Measurements from ENCODE around the gene CAPZA2. TPM values are rescaled to one million over a fixed set of nuclear protein-coding genes. Genes with fewer than 3 reads are reported as not detected.

The CAPZA2 gene
- total RNA-seq, 1 donor from 2014 or later: 231 TPM

- TF ChIP-seq, protein P1, sequence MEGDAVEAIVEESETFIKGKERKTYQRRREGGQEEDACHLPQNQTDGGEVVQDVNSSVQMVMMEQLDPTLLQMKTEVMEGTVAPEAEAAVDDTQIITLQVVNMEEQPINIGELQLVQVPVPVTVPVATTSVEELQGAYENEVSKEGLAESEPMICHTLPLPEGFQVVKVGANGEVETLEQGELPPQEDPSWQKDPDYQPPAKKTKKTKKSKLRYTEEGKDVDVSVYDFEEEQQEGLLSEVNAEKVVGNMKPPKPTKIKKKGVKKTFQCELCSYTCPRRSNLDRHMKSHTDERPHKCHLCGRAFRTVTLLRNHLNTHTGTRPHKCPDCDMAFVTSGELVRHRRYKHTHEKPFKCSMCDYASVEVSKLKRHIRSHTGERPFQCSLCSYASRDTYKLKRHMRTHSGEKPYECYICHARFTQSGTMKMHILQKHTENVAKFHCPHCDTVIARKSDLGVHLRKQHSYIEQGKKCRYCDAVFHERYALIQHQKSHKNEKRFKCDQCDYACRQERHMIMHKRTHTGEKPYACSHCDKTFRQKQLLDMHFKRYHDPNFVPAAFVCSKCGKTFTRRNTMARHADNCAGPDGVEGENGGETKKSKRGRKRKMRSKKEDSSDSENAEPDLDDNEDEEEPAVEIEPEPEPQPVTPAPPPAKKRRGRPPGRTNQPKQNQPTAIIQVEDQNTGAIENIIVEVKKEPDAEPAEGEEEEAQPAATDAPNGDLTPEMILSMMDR (IDR thresholded peaks at IDR 0.05): no peak
- DNase-seq (ENCODE audit: low spot score): no peak
- Mint-ChIP-seq H3K27me3 (ENCODE audit: low read depth) (no peaks in the 10 kb centered on the region), H3K9me3 (ENCODE audit: low read depth) (no peaks in the 10 kb centered on the region), H3K27ac (ENCODE audit: unreplicated experiment) (peak overlapping the region; percentile 87), H3K36me3 (ENCODE audit: low read depth) (no peaks in the 10 kb centered on the region), H3K4me1 (ENCODE audit: low read depth) (peaks cover 35% of the 10 kb centered on the region), H3K4me3 (ENCODE audit: unreplicated experiment) (peak overlapping the region; percentile 77)
Observed at GRCh38 chr7:116952635-116953371, 90.4 kb downstream of the CAPZA2 start.

GRCh38 chr7:116953372-116953905 is 91.1 kb downstream of the CAPZA2 start, which contains the start of gene ST7:
ST7 (plus strand) TSS chr7:116953501; CDS start chr7:116953541, 40 bp downstream.
- H3K4me3 Mint-ChIP-seq (ENCODE audit: unreplicated experiment): peak within 1 kb of the TSS; percentile 84
- no peaks in the 10 kb centered on the region for H3K27me3 Mint-ChIP-seq (ENCODE audit: low read depth)
- DNase-seq (ENCODE audit: low spot score): no peak
- H3K36me3 Mint-ChIP-seq (ENCODE audit: low read depth): no peaks in the 10 kb centered on the region
- H3K4me1 Mint-ChIP-seq (ENCODE audit: low read depth): peaks cover 35% of the 10 kb centered on the region
- peak within 1 kb of the TSS; percentile 97 for H3K27ac Mint-ChIP-seq (ENCODE audit: unreplicated experiment)
- TF ChIP-seq, protein P1 (IDR thresholded peaks at IDR 0.05): no peak
- H3K9me3 Mint-ChIP-seq (ENCODE audit: low read depth): no peaks in the 10 kb centered on the region

- peaks cover 35% of the 10 kb centered on the region for H3K4me1 Mint-ChIP-seq (ENCODE audit: low read depth)
- no peaks in the 10 kb centered on the region for H3K27me3 Mint-ChIP-seq (ENCODE audit: low read depth)
Observed at GRCh38 chr7:116953906-116954838, 91.8 kb downstream of the CAPZA2 start.

DNA sequence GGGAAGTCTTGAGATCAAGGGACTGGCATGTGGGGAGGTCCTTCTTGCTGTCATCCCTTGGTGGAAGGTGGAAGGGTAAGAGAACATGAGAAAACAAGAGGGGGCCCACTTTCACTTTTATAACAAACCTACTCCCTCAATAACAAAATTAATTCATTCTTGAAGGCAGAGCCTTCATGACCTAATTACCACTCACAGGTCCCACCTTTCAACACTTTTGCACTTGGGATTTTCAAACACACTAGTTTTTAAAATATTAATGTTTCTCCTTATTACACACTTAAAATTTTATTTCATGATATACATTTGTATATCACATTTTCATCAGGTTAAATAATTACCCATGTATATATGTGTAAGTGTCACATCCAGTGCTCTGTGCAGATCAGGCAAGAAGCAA is 93.0 kb downstream of the CAPZA2 start:
- H3K9me3 Mint-ChIP-seq (ENCODE audit: low read depth): no peaks in the 10 kb centered on the region
- H3K4me3 Mint-ChIP-seq (ENCODE audit: unreplicated experiment): peak overlapping the region; percentile 84
- no peaks in the 10 kb centered on the region for H3K27me3 Mint-ChIP-seq (ENCODE audit: low read depth)
- H3K36me3 Mint-ChIP-seq (ENCODE audit: low read depth): no peaks in the 10 kb centered on the region
- peaks cover 35% of the 10 kb centered on the region for H3K4me1 Mint-ChIP-seq (ENCODE audit: low read depth)
- TF ChIP-seq, protein P1 (IDR thresholded peaks at IDR 0.05): no peak
- DNase-seq (ENCODE audit: low spot score): no peak
- H3K27ac Mint-ChIP-seq (ENCODE audit: unreplicated experiment): peak overlapping the region; percentile 97

More at GRCh38 chr7:116953906-116954838, 91.8 kb downstream of the CAPZA2 start:
- Mint-ChIP-seq H3K4me3 (ENCODE audit: unreplicated experiment) (peak overlapping the region; percentile 84), H3K27ac (ENCODE audit: unreplicated experiment) (peak overlapping the region; percentile 97), H3K36me3 (ENCODE audit: low read depth) (no peaks in the 10 kb centered on the region), H3K9me3 (ENCODE audit: low read depth) (no peaks in the 10 kb centered on the region)
- no peak for DNase-seq (ENCODE audit: low spot score)
- TF ChIP-seq, protein P1 (IDR thresholded peaks at IDR 0.05): peak; percentile 25

All from chondrocyte (in vitro differentiated cells).